GM23248 (cell line): ENCODE data around the gene FBXW11.

ENCODE experiments used
- EZH2 ChIP-seq: fragments of 200-600 bp; sonication (generic); IDR thresholded peaks from 2 replicates; pipeline ENCODE4 v1.6.1; 2018; ENCODE audit warnings: antibody characterized with exemption, mild to moderate bottlenecking; ENCODE audit not compliant: insufficient read depth, poor library complexity, severe bottlenecking
- EZH2phosphoT487 ChIP-seq: fragments of 200-600 bp; sonication (generic); IDR thresholded peaks from 2 replicates; pipeline ENCODE4 v1.6.1; 2018; ENCODE audit warnings: antibody characterized with exemption, moderate library complexity, mild to moderate bottlenecking, low read depth; ENCODE audit not compliant: insufficient read depth

DNA sequence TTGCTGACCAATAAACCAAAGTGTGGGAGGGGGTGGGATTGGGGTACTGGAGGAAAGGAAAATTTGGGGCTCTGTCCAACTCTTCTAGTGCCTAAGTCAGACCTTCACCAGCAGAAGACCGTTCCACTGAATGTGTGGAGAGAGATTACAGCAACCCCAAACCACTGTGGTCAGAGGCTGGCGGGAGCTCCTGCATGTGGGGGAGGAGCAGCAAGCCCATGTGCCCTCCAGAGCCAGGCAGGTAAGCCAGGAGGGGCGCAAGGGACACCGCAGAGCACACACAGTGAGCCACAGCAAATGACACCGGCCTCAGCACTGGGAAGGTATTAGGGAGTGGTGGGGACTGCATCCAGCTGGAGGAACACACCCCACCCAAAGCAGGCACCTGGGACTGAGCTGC, 158.0 kb downstream of the FBXW11 start:
- TF ChIP-seq EZH2: no peak
- TF ChIP-seq EZH2phosphoT487: no peak
